Activated naive CD4-positive, alpha-beta T cell treated with anti-CD3 and anti-CD28 coated beads, Interleukin-2, amount 50 U/mL, for 72 hours (primary cell): ENCODE data around the gene OR52B6. TPM values are rescaled to one million over a fixed set of nuclear protein-coding genes. Genes with fewer than 3 reads are reported as not detected.
"Not testable (repeated sequence)": the region's sequence is repeated elsewhere in the genome, so short reads cannot be mapped to it uniquely, and the experiment has no call there.

ENCODE experiments used
- ATAC-seq, 2 donors: fragments of 150-1000 bp; cut with Tn5 transposase; 2 replicates each; pipeline ENCODE4 v1.10.0; 2021; ENCODE audit warnings: mild to moderate bottlenecking in 2 of 2, moderate library complexity in 2 of 2
- DNase-seq, 2 donors: peaks; one replicate each; pipeline ENCODE4 v3.0.0; 2021 to 2022; ENCODE audit warnings: low spot score in 2 of 2
- H3K27ac Mint-ChIP-seq, 2 donors: one replicate each; pipeline ENCODE4 v1.8.0; 2022; ENCODE audit warnings: mild to moderate bottlenecking in 2 of 2, mixed read lengths in 2 of 2
- H3K36me3 Mint-ChIP-seq, 2 donors: one replicate each; pipeline ENCODE4 v1.8.0; 2022; ENCODE audit warnings: mixed read lengths in 2 of 2
- H3K9me3 Mint-ChIP-seq, 2 donors: one replicate each; pipeline ENCODE4 v1.8.0; 2022; ENCODE audit warnings: mixed read lengths in 2 of 2
- total RNA-seq, 2 donors: library from RNA; stranded (reverse); gene quantifications; one replicate each; pipeline ENCODE4 v1.2.3, GENCODE V29; 2022

OR52B6 gene
- total RNA-seq, 2 donors from 2014 or later: not detected

DNA sequence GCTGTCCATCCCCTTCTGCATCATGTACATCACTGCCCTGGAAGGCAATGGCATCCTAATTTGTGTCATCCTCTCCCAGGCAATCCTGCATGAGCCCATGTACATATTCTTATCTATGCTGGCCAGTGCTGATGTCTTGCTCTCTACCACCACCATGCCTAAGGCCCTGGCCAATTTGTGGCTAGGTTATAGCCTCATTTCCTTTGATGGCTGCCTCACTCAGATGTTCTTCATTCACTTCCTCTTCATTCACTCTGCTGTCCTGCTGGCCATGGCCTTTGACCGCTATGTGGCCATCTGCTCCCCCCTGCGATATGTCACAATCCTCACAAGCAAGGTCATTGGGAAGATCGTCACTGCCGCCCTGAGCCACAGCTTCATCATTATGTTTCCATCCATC, 337 bp downstream of the OR52B6 start:
- H3K36me3 Mint-ChIP-seq: no peaks in the 10 kb centered on the region
- H3K9me3 Mint-ChIP-seq: no peaks in the 10 kb centered on the region
- H3K27ac Mint-ChIP-seq: no peak overlapping the region
- ATAC-seq (no peak), DNase-seq (no peak)

DNA sequence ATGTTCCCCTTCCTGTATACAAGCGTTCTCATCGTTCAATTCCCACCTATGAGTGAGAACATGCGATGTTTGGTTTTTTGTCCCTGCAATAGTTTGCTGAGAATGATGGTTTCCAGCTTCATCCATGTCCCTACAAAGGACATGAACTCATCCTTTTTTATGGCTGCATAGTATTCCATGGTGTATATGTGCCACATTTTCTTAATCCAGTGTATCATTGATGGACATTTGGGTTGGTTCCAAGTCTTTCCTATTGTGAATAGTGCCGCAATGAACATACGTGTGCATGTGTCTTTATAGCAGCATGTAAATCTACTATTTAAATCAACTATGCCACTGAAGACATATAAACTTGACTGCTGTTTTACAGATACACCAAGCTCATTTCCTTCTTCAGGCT, 3.8 kb downstream of the OR52B6 start:
- not testable (repeated sequence) for H3K36me3 Mint-ChIP-seq, H3K9me3 Mint-ChIP-seq, ATAC-seq

DNA sequence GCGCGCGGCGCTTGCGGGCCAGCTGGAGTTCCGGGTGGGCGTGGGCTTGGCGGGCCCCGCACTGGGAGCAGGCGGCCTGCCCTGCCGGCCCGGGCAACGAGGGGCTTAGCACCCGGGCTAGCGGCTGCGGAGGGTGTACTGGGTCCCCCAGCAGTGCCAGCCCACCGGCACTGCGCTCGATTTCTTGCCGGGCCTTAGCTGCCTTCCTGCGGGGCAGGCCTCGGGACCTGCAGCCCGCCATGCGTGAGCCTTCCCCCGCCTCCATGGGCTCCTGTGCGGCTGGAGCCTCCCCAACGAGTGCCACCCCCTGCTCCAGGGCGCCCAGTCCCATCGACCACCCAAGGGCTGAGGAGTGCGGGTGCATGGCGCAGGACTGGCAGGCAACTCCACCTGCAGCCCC, 9.2 kb downstream of the OR52B6 start:
- not testable (repeated sequence) for ATAC-seq, DNase-seq, H3K27ac Mint-ChIP-seq, H3K36me3 Mint-ChIP-seq, H3K9me3 Mint-ChIP-seq

More for the DNA sequence above, 3.8 kb downstream of the OR52B6 start:
- H3K27ac Mint-ChIP-seq, DNase-seq: not testable (repeated sequence)

DNA sequence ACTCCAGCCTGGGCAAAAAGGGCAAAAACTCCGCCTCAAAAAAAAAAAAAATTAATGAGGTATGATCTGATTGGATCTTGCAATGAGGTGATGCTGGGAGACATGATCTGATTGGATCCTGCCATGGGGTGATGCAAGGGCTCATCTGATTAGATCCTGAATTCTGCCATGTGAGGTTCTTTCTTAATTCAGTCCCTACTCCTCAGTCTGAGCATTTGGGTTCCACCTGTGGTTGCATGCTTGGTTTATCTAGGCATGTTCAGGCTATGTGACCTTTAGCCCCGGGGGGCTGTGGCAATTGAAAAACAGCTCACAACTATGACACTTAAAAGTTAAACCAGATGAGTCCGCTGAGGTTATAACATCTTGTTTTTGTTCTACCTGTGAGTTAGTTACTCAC, 10.9 kb downstream of the OR52B6 start:
- ATAC-seq (peak in 1 of 2 donors; percentile 20), DNase-seq (no peak)
- Mint-ChIP-seq H3K27ac (no peak overlapping the region), H3K36me3 (no peaks in the 10 kb centered on the region), H3K9me3 (peaks cover 0 to 5% of the 10 kb centered on the region in 2 donors)

DNA sequence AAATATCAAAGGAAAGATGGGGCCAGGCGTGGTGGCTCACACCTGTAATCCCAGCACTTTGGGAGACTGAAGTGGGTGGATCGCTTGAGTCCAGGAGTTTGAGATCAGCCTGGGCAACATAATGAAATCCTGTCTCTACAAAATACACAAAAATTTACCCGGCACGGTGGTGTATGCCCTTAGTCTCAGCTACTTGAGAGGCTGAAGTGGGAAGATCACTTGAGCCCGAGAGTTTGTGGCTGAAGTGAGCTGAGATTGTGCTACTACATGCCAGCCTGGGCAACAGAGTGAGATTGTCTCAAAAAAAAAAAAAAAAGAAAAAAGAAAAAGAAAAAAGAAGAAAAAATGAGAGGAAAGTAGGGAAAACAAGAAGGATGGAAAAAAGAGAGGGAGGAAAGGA, 11.9 kb downstream of the OR52B6 start:
- no peak overlapping the region for H3K27ac Mint-ChIP-seq
- no peaks in the 10 kb centered on the region for H3K36me3 Mint-ChIP-seq
- ATAC-seq (no peak), DNase-seq (no peak)
- H3K9me3 Mint-ChIP-seq: peaks cover 0 to 5% of the 10 kb centered on the region in 2 donors

DNA sequence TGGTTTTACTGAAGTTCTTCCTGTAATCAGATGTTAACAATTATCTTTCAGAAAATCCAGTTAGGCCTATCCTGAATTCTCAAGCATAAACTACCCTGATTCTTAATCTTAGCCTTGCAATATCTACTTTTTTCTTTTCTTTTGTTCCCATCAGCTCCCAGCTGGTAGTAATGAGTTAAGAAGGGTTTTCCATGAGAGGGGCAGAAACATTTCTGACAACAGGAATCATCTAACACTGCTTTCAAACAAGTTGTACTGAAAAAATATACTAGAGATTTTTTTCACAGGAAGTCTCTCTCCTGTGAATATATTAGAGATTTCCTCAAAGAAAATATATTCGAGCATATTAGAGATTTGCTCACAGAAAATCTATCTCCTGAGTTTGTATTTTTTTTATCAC, 12.5 kb downstream of the OR52B6 start:
- no peaks in the 10 kb centered on the region for H3K36me3 Mint-ChIP-seq
- DNase-seq: no peak
- no peak for ATAC-seq
- H3K27ac Mint-ChIP-seq: no peak overlapping the region
- peaks cover 0 to 5% of the 10 kb centered on the region in 2 donors for H3K9me3 Mint-ChIP-seq

DNA sequence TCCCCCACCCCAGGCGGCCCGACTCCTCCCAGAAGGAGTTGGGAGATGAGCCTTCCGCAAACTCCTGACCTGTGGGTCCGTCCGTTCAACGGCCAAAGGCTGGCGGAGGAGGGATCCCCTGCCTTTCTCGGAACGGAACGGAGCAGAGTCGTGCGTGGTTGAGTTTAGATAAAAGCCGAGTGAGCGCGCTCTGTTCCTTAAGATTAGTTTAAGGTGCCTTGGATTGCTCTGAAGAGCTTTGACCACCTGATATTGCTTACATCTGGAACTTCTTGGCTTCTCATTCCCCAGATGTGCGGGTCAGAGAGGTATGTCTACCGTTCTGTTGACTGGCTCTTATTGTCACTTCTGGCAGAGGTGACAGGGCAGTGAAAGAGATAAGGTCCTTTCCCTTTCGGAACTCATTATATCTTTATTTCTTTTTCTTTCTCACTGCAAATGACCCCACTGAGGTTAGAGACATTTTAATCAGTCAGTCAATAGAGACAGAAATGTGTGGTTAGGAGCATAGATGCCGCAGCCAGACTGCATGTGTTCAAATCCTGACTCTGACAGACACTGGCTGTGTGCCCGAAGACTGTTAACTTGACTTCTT, 16.0 kb downstream of the OR52B6 start, which contains the start of gene TRIM6:
TRIM6 (plus strand) TSS at position 31 of the 595 bp plus-strand sequence; CDS start at position 292, 261 bp downstream.
- DNase-seq (no peak), ATAC-seq (peak; percentile 37 to 40)
- H3K9me3 Mint-ChIP-seq: no peaks in the 10 kb centered on the region
- H3K27ac Mint-ChIP-seq: peak within 1 kb of the TSS in 1 of 2 donors; percentile 60
- H3K36me3 Mint-ChIP-seq: no peaks in the 10 kb centered on the region

DNA sequence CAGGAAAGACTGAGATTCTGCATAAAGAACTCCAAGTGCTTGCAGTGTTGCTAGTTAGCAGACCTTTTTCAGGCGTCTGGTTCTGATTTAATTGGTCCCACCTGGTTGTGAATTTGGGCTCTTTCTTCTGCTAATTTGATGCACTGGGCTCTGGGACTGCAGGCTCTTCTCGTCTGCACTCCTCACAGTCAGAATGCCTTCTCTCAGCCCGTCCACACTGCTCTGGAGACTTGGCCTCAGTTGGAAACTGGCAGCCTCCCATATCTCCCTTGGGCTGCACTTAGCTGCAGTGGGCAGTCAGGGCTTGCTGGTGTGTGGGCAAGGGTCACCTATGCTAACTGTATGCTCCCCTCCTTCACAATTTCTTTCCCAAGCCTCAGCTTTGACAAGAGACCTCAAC, 17.3 kb downstream of the OR52B6 start:
- no peak for DNase-seq
- Mint-ChIP-seq H3K9me3 (no peaks in the 10 kb centered on the region), H3K27ac (no peak overlapping the region)

DNA sequence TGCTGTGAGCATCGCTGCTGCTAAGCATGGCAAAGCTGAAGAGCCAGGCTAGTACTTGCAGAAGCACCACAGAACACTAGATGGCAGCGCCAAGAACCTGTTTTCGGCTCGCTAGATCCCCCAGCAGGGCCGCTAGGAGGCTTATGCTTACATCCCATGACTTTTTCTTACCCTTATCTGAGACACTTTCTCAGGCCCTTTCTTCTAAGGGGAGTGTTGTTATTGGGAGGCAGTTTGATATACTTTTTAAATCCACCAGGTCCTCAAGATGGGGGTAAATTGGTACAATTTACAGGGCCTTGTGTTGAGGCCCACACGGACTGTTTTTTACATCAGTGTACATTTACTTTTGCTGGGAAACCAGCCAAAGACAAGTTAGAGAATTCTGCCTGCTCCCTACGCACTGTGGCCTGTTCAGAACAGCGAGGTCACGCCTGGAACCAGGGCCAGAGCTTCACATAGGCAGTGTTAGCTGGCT, 19.7 kb downstream of the OR52B6 start:
- Mint-ChIP-seq H3K27ac (no peak overlapping the region), H3K36me3 (no peaks in the 10 kb centered on the region), H3K9me3 (no peaks in the 10 kb centered on the region)
- DNase-seq (peak in 1 of 2 donors; percentile 47), ATAC-seq (peak; percentile 76 to 89)

More for the DNA sequence above, 17.3 kb downstream of the OR52B6 start:
- ATAC-seq: no peak
- H3K36me3 Mint-ChIP-seq: no peaks in the 10 kb centered on the region

DNA sequence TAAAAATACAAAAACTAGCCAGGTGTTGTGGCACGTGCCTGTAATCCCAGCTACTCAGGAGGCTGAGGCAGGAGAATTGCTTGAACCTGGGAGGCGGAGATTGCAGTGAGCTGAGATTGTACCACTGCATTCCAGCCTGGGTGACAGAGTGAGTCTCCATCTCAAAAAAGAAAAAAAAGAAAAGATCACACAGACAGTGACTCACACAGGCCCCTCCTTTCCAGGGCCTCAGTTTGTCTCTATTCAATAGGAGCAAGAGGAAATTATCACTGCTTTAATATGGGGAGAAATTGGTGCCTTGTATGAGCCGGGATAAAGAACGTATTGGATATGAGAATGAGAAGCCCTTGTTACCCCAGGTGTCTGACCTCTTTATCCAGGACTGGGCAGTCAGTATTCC, 22.1 kb downstream of the OR52B6 start:
- H3K27ac Mint-ChIP-seq, ATAC-seq, H3K36me3 Mint-ChIP-seq, H3K9me3 Mint-ChIP-seq, DNase-seq: not testable (repeated sequence)

DNA sequence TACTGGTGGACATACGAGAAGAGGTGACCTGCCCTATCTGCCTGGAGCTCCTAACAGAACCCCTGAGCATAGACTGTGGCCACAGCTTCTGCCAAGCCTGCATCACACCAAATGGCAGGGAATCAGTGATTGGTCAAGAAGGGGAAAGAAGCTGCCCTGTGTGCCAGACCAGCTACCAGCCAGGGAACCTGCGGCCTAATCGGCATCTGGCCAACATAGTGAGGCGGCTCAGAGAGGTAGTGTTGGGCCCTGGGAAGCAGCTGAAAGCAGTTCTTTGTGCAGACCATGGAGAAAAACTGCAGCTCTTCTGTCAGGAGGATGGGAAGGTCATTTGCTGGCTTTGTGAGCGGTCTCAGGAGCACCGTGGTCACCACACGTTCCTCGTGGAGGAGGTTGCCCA, 22.6 kb downstream of the OR52B6 start:
- no peaks in the 10 kb centered on the region for H3K9me3 Mint-ChIP-seq
- DNase-seq: no peak
- H3K36me3 Mint-ChIP-seq: no peaks in the 10 kb centered on the region
- ATAC-seq: no peak
- H3K27ac Mint-ChIP-seq: no peak overlapping the region

DNA sequence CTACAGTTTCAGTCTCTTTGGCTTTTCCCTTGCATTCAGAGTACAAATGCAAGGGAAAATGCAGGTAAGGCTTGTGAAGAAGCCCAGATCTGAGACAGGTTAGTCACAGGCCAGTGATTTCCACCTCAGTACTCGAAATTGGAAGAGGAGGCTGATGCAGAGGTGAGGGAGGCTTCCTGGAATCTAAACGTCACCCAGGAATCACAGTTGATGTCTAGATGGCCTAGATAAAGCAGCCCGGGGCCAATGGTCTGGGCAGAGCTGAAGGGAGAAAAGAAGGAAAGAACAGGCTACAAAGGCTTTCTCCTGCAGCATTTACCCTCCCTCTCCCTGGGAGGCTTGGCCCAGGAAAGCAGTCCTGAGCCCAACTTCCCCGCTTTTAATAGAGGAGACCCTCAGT, 24.2 kb downstream of the OR52B6 start:
- no peaks in the 10 kb centered on the region for H3K36me3 Mint-ChIP-seq
- H3K9me3 Mint-ChIP-seq: no peaks in the 10 kb centered on the region
- H3K27ac Mint-ChIP-seq: no peak overlapping the region
- ATAC-seq: no peak
- no peak for DNase-seq

DNA sequence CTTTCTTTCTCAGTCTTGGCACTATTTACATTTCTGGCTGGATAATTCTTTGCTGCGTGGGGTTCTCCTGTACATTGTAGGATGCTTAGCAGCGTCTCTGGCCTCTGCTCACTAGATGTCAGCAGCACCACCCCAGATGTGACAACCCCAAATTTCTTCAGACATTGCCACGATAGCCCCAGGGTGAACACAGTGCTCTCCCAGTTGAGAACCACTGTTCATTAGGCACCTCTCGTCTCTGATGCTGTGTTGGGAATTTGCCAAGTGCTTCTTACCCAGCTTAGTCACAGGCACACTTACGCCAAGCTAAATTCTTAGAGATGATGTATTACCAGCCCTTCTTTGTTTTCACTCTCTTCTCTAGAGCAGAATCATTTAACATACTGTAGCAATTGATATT, 25.2 kb downstream of the OR52B6 start:
- Mint-ChIP-seq H3K27ac (no peak overlapping the region), H3K36me3 (no peaks in the 10 kb centered on the region), H3K9me3 (no peaks in the 10 kb centered on the region)
- no peak for DNase-seq
- ATAC-seq: no peak

DNA sequence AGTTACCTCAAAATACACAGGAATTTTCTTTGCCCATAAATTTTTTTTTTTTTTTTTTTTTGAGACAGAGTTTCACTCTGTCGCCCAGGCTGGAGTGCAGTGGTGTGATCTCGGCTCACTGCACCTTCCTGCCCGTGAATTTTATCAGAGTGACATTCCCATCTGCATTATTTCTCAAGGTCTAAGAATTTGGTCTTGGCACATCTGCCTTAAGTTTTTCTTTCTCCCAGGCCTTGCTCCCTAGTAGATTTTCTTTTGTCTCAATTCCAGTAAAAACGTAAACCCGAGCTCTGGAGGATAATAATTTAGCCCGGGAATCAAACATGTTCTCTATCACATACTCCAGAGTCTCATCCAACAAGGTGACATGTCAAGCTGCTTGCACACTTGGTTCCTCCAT, 28.1 kb downstream of the OR52B6 start:
- Mint-ChIP-seq H3K9me3 (no peaks in the 10 kb centered on the region), H3K27ac (no peak overlapping the region)
- no peak for ATAC-seq

DNA sequence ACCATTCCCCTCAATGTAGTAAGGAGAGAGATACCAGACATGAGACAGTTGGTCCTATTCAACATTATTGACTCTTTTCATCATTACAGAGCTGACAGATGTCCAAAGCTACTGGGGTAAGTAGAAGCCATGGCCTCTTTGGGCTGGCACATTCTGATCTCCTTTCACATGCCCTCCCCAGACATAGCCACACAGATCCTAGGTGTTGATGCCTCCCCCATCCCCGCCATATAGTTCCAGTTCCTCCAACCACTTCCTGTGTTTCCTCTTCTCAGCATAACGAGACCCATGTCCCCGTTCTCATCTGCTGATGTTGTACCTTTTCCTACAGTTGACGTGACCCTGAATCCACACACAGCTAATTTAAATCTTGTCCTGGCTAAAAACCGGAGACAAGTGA, 29.8 kb downstream of the OR52B6 start:
- no peak for ATAC-seq
- no peak for DNase-seq
- Mint-ChIP-seq H3K36me3 (no peaks in the 10 kb centered on the region), H3K27ac (peak overlapping the region in 1 of 2 donors; percentile 3), H3K9me3 (no peaks in the 10 kb centered on the region)

More for the DNA sequence above, 28.1 kb downstream of the OR52B6 start:
- H3K36me3 Mint-ChIP-seq: no peaks in the 10 kb centered on the region
- no peak for DNase-seq

DNA sequence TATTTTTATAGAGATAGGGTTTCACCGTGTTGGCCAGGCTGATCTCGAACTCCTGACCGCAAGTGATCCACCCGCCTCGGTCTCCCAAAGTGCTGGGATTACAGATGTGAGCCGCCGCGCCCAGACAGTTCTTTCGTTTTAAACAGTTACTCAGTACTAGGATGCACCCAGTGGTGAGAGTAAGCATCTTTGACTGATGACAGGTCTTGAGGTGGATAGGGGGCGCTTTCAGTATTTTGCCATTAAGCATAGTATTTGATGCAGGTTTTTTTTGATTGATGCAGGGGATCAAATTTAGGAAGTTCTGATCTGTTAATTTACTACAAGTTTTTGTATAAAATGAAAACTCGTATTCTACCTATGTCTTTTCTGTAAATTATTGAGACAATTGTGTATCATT, 30.9 kb downstream of the OR52B6 start:
- Mint-ChIP-seq H3K9me3 (no peaks in the 10 kb centered on the region), H3K36me3 (no peaks in the 10 kb centered on the region), H3K27ac (peak overlapping the region in 1 of 2 donors; percentile 3)
- ATAC-seq (no peak), DNase-seq (no peak)

DNA sequence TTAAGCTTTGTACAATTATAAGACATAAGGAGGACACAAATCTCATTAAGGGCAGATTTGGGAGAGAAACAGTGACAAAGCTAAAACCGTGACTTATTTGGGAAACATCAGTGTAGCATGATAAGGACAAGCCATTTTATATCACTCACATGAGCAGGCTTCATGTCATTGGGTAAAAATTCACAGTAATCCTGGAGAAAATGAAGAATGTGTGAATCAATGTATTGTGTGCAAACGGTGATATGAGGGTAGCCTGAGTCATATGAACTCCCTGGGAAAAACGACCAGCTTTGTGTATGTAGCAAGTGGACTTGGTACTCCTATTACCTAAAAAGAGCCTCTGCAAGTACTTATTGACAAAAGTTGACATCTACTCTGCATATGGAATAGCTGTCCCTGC, 38.1 kb downstream of the OR52B6 start:
- DNase-seq: no peak
- Mint-ChIP-seq H3K9me3 (no peaks in the 10 kb centered on the region), H3K36me3 (no peaks in the 10 kb centered on the region), H3K27ac (no peak overlapping the region)
- no peak for ATAC-seq
